GM18907 (cell line): Measurements from ENCODE around the gene TEX264.

Source experiments
- ATAC-seq: cut with Tn5 transposase; IDR thresholded peaks from one replicate; pipeline ENCODE4 v1.9.1; 2021; ENCODE audit warnings: mild to moderate bottlenecking, moderate library complexity; ENCODE audit not compliant: unreplicated experiment

The TEX264 gene

DNA sequence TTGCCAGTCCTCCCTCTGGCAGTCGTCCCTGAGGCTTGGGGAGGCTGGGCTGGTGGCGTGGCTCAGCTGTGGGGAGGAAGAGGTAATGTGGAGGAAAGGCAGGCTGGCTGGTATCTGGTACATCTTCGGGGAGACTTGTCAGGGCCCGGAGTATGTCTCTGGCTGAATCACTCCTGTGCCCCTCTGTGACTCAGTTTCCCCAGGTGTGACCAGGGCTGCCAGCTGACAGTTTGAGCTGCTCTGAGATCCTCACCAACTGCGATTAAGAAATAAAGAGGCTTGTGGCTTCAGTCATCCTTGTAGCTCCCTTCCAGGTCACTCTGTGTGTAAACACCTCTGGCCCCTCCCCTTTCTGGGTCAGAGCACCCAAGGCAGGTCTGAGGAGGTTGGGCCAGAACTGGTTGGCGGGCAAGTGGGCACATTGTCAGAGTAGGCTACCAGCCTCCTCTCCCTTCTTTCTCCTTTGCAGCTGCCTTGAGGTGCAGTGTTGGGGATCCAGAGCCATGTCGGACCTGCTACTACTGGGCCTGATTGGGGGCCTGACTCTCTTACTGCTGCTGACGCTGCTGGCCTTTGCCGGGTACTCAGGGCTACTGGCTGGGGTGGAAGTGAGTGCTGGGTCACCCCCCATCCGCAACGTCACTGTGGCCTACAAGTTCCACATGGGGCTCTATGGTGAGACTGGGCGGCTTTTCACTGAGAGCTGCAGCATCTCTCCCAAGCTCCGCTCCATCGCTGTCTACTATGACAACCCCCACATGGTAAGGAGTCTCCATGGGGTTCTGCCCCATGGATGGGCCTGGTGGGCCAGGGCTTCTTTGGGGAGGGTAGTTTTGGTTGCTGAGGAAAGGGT, 3.0 kb downstream of the TEX264 start:
- ATAC-seq, result no peak

DNA sequence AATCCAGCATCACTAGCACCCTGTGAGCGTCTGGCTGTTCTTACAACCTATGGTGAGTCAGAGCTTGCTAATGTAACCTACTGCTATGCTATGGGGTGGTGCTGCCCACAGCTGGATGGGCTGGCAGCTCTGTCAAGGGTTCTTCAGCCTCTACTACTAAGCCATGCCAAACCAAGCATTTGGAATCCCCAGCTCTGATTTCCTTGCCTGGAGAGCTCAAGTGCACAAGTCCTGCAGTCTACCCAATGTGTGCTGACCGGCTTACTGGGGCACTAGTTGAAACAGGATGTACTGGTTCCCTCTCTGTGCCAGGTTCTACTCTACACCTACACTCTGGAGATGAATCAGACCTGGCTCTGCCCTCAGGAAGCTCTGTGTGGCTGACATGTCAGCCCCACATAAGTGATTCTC, 4.2 kb downstream of the TEX264 start:
- no peak for ATAC-seq

- ATAC-seq, result no peak
These were observed 5.1 kb downstream of the TEX264 start for GRCh38 chr3:51676102-51676640.

GRCh38 chr3:51677358-51677757, 6.3 kb downstream of the TEX264 start:
- ATAC-seq, result no peak

DNA sequence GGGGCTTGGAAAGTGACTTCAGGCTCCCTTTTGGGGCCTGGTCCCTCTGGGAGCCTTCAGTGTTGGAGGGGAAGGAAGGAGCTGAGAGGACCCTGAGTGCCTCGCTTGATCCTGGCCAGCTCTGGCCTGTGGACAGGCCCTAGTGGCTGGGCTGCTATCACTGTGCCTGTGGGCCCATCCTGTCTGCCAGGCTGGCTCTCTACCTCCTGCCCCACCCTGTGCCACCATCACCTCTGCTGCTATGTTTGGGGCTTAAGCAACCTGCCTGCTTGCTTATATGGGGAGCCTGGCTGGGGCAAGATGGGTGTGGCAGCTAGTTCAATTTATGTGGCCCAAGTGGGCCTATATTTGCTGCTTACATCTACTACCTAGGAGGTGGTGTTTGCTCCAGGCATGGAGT, 7.1 kb downstream of the TEX264 start:
- ATAC-seq, result no peak

- ATAC-seq, result no peak
These were observed 7.6 kb downstream of the TEX264 start for GRCh38 chr3:51678641-51679040.

DNA sequence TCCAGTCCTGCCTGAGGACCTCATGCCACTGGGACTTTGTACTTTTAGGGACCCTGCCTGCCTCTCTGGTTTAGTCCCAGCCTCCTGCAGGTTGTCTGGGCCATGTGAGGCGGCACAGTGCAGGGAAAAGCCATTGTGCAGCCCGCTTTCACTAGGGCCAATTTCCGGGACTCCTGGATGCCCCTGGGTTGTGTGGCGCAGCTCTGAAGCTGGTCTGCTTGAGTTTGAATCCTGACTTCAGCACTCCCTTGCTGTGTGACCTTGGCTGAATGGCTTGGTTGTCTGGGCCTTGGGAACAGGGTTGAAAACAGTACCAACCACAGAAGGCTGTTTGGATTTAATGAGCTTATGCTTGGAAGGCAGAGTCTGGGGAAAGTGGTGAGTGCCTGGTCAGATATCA, 8.3 kb downstream of the TEX264 start:
- no peak for ATAC-seq

GRCh38 chr3:51679777-51680176, 8.7 kb downstream of the TEX264 start:
- ATAC-seq, result no peak

GRCh38 chr3:51680196-51680595, 9.1 kb downstream of the TEX264 start:
- no peak for ATAC-seq

- ATAC-seq, result no peak
These were observed 9.7 kb downstream of the TEX264 start for GRCh38 chr3:51680663-51681230.

- ATAC-seq, result peak; percentile 35
These were observed 10.4 kb downstream of the TEX264 start for GRCh38 chr3:51681453-51681852.

GRCh38 chr3:51682079-51682478, 11.0 kb downstream of the TEX264 start:
- ATAC-seq, result peak; percentile 71

GRCh38 chr3:51682526-51682925, 11.5 kb downstream of the TEX264 start:
- no peak for ATAC-seq

DNA sequence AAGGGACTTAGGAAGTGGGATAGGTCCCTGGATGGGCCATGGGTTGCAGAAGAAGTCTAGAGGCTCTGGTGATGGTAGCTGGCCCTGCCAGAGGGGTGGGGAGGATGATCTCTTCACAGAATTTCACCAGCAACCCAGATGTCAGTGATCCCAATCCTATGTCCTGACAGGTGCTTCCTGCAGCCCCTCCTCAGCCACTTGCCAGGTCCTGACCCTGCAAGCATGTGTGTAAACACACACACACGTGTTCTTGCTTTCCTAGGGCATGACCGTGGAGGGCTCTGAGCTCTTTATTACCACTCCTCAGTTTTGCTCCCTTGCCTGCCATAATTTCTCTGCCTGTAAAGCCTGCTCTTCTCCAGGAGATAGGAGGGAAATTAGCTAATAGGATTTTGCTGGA, 12.5 kb downstream of the TEX264 start:
- ATAC-seq, result no peak

DNA sequence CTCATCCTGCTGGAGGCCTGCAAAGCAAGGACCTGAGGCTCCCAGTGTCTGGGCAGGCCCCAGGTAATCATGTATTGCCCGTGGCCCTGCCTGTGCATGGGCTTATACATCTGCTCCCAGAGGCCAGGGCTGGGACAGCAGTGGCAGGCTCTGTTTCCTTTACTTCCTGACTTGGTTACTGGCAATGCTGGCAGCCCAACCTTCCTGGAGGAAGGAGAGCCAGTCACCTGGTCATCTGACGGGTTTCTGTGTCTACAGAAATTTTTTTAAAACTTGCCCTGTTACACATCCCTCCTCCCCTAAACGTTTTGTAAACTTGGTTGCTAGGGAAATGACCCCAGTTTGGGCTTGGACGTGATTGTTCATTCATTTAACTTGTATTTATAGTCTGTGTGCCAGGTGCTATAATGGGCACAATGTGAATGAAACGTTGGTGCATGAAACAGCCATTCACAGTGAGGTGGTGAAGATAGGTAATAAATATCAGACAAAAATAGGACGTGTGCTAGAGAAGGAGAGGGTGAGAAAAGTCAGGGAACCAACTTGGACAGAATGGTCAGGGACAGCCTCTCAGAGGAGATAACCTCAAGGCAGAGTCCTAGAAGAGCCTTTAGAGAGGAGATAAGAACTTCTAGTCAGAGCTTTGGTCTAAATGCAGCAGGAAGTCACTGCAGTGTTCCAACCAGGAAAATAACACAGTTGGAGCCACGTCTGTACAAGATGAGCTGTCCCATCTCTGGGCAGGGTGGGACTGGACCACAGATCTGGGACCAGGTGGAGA, 14.1 kb downstream of the TEX264 start:
- no peak for ATAC-seq

- ATAC-seq, result no peak
These were observed 15.0 kb downstream of the TEX264 start for GRCh38 chr3:51686056-51686455.

GRCh38 chr3:51686512-51687215, 15.6 kb downstream of the TEX264 start:
- ATAC-seq, result peak; percentile 49

DNA sequence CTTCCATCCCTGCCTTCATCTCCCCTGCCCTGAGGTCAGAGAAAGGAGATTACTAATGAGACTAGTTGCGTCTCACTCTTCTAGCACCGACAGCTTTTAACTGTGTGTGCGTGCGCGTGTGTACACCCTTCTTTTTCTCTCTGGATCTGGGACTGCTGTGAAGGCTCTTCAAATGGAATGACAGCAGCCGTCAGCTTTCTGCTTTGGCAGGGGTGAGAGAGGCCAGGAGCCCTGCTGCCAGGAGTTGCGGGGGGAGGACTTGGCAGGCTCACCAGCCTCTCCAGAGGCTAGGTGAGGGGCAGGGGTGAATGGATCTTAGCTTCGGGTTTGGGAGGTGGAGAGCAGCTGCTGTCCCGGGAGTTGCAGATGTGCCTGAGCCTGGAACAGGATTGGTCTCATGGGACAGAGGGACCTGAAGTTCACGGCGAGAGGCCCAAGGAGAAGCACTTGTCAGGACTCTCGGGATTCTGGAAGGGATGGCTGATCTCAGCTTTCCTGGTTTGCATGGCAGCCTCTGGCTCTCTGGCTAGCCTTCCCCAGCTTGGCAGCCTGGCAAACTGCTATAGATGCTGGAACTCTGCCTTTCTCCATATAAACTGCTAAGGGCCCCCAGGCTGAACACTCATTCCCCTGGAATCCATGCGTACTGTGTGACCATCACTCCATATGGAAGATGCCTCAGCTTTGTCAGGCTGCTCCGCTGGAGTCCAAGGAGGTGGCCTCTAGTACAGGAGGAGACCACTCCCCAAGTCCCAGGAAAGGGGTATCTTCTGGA, 16.6 kb downstream of the TEX264 start:
- no peak for ATAC-seq

GRCh38 chr3:51688206-51688600, 17.2 kb downstream of the TEX264 start:
- ATAC-seq, result no peak

GRCh38 chr3:51691021-51691420, 20.0 kb downstream of the TEX264 start:
- no peak for ATAC-seq
